ENCODE results near the gene ZIC5. TPM values are rescaled to one million over a fixed set of nuclear protein-coding genes. Genes with fewer than 3 reads are reported as not detected.
A peak's percentile ranks its signal among the peaks of the same experiment; 100 is the strongest.

The ZIC5 gene
- total RNA-seq, 1 experiment from 2014 or later: 5.2 TPM

DNA sequence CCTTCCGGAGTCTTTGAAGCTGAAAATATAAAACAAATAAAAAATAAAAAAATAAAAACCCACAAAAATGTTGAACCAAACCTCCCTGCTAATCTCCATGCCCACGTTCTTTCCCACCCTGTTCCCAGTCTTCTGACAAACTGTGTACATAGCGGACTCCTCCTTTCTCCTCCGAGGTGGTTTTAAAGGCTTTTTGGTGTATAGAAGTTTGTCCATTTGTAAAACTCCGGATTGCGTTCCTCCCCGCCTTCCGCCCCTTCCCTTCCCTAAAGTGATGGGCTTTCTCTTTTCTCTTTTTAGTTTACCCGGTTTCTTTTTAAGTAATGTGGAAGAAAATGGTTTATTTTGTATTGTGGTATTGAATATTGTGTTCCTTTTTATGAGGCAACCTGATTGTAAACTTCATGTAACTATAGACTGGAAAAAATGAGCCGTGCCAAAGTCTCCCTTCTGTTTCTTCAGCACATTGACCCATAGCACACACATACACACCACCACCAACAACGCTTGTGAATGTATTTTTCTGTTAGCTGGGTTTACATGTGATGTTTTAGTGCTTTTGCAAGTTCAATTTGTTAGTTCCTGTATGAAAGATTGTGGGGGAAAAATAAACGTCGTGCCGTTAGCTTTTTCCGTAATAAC lies 14.4 kb upstream of the ZIC5 start:
- Histone ChIP-seq H3K27me3 (ENCODE audit: control insufficient read depth, insufficient read depth, low read length) (no peaks in the 10 kb centered on the region), H3K27ac (ENCODE audit: low read length) (peak overlapping the region; percentile 96), H3K36me3 (ENCODE audit: control insufficient read depth, insufficient read depth, low read length) (peaks cover 3% of the 10 kb centered on the region; the same call in 1 of the 2 replicates), H3K4me1 (ENCODE audit: control insufficient read depth, insufficient read depth, low read length) (peaks cover 17% of the 10 kb centered on the region), H3K4me3 (ENCODE audit: low read depth in 2 of 2, low read length in 2 of 2) (peak overlapping the region; percentile 38 to 61), H3K9me3 (ENCODE audit: control insufficient read depth, insufficient read depth, low read depth, low read length) (no peaks in the 10 kb centered on the region)
- intact Hi-C loops (cut with micrococcal nuclease; ENCODE audit: unreplicated experiment) (loop anchor here (5.0 kb wide), 1 partner anchor 101 kb away; the partner anchor contains the start of gene PCCA), in situ Hi-C loops (cut with HindIII; ENCODE audit: low pct_unique_long_range_greater_than_20kb, low sequenced_read_pairs) (no loop called here)
- DNase-seq (ENCODE audit: low read depth, low spot score): no peak
- CTCF ChIA-PET: no interaction called here
- TF ChIP-seq, protein P1, sequence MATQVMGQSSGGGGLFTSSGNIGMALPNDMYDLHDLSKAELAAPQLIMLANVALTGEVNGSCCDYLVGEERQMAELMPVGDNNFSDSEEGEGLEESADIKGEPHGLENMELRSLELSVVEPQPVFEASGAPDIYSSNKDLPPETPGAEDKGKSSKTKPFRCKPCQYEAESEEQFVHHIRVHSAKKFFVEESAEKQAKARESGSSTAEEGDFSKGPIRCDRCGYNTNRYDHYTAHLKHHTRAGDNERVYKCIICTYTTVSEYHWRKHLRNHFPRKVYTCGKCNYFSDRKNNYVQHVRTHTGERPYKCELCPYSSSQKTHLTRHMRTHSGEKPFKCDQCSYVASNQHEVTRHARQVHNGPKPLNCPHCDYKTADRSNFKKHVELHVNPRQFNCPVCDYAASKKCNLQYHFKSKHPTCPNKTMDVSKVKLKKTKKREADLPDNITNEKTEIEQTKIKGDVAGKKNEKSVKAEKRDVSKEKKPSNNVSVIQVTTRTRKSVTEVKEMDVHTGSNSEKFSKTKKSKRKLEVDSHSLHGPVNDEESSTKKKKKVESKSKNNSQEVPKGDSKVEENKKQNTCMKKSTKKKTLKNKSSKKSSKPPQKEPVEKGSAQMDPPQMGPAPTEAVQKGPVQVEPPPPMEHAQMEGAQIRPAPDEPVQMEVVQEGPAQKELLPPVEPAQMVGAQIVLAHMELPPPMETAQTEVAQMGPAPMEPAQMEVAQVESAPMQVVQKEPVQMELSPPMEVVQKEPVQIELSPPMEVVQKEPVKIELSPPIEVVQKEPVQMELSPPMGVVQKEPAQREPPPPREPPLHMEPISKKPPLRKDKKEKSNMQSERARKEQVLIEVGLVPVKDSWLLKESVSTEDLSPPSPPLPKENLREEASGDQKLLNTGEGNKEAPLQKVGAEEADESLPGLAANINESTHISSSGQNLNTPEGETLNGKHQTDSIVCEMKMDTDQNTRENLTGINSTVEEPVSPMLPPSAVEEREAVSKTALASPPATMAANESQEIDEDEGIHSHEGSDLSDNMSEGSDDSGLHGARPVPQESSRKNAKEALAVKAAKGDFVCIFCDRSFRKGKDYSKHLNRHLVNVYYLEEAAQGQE (IDR thresholded peaks at IDR 0.05; ENCODE audit: insufficient read depth in 1 of 2, low read depth in 2 of 2, low read length in 1 of 2): no peak
- TF ChIP-seq SIN3A (IDR thresholded peaks at IDR 0.05; ENCODE audit: borderline replicate concordance, insufficient read depth, low read depth, low read length) (no peak), TCF7L2 (IDR thresholded peaks at IDR 0.05; ENCODE audit: low read depth, low read length) (no peak), POLR2AphosphoS5 (IDR thresholded peaks at IDR 0.05; ENCODE audit: low read depth, low read length) (no peak)
- TF ChIP-seq, protein P2, sequence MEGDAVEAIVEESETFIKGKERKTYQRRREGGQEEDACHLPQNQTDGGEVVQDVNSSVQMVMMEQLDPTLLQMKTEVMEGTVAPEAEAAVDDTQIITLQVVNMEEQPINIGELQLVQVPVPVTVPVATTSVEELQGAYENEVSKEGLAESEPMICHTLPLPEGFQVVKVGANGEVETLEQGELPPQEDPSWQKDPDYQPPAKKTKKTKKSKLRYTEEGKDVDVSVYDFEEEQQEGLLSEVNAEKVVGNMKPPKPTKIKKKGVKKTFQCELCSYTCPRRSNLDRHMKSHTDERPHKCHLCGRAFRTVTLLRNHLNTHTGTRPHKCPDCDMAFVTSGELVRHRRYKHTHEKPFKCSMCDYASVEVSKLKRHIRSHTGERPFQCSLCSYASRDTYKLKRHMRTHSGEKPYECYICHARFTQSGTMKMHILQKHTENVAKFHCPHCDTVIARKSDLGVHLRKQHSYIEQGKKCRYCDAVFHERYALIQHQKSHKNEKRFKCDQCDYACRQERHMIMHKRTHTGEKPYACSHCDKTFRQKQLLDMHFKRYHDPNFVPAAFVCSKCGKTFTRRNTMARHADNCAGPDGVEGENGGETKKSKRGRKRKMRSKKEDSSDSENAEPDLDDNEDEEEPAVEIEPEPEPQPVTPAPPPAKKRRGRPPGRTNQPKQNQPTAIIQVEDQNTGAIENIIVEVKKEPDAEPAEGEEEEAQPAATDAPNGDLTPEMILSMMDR (IDR thresholded peaks at IDR 0.05): no peak
- BruUV-seq (replicated peaks): TSS peak; percentile 87
- no peak for ATAC-seq
- POLR2A ChIA-PET: no interaction called here

DNA sequence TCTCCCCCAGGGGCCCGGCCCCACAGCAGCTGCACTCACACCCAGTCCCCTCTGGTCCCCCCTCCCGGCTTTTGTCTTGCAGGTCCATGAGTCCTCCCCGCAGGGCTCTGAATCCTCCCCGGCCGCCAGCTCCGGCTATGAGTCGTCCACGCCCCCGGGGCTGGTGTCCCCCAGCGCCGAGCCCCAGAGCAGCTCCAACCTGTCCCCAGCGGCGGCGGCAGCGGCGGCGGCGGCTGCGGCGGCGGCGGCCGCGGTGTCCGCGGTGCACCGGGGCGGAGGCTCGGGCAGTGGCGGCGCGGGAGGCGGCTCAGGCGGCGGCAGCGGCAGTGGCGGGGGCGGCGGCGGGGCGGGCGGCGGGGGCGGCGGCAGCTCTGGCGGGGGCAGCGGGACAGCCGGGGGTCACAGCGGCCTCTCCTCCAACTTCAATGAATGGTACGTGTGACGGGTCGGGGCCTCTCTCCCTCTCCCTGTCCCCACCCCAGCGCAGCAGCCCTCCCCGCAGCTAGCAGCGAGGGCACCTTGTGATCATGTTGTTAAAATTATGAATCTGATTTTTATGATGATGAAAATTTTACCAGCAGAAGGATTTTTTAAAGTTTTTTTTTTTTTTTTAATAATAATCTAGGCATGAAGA lies 13.8 kb upstream of the ZIC5 start:
- ChIA-PET POLR2A (no interaction called here), CTCF (no interaction called here)
- intact Hi-C loops (cut with micrococcal nuclease; ENCODE audit: unreplicated experiment): loop anchor here (5.0 kb wide), 1 partner anchor 102 kb away; the partner anchor contains the start of gene PCCA

More for the DNA sequence above, 13.8 kb upstream of the ZIC5 start:
- Histone ChIP-seq H3K9me3 (ENCODE audit: control insufficient read depth, insufficient read depth, low read depth, low read length) (no peaks in the 10 kb centered on the region), H3K27me3 (ENCODE audit: control insufficient read depth, insufficient read depth, low read length) (no peaks in the 10 kb centered on the region), H3K36me3 (ENCODE audit: control insufficient read depth, insufficient read depth, low read length) (peaks cover 3% of the 10 kb centered on the region; the same call in 1 of the 2 replicates), H3K27ac (ENCODE audit: low read length) (peak overlapping the region; percentile 96), H3K4me1 (ENCODE audit: control insufficient read depth, insufficient read depth, low read length) (peaks cover 17% of the 10 kb centered on the region), H3K4me3 (ENCODE audit: low read depth in 2 of 2, low read length in 2 of 2) (peak overlapping the region; percentile 75 to 84)
- ATAC-seq (no peak), DNase-seq (ENCODE audit: low read depth, low spot score) (no peak)
- TF ChIP-seq, protein P1 (IDR thresholded peaks at IDR 0.05; ENCODE audit: insufficient read depth in 1 of 2, low read depth in 2 of 2, low read length in 1 of 2): no peak
- no peak for TF ChIP-seq SIN3A (IDR thresholded peaks at IDR 0.05; ENCODE audit: borderline replicate concordance, insufficient read depth, low read depth, low read length)
- TF ChIP-seq, protein P2 (IDR thresholded peaks at IDR 0.05): no peak
- in situ Hi-C loops (cut with HindIII; ENCODE audit: low pct_unique_long_range_greater_than_20kb, low sequenced_read_pairs): no loop called here
- BruUV-seq (replicated peaks): no TSS peak
